KG1 (cell line): Measurements from ENCODE around the gene SPRN.
"Not testable (repeated sequence)": the region's sequence is repeated elsewhere in the genome, so short reads cannot be mapped to it uniquely, and the experiment has no call there.

Source experiments
- DNase-seq: peaks from one replicate; lab custom pipeline; 2025; lab: John Stamatoyannopoulos, UW

Gene SPRN

DNA sequence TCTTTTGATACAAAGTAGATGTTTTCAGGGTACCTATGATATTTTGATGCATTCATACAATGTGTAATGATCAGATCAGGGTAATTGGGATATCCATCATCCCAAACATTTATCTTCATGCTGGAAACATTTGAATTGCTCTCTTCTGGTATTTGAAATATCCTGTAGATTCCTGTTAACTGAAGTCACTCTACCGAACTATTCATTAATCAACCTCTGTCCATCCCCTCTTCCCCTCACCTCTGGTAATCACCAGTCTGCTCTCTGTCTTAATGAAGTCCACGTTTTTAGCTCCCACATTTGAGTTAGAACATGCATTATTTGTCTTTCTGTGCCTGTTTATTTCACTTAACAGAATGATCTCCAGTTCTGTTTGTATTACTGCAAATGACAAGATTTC lies 19.2 kb downstream of the SPRN start:
- DNase-seq, result no peak

DNA sequence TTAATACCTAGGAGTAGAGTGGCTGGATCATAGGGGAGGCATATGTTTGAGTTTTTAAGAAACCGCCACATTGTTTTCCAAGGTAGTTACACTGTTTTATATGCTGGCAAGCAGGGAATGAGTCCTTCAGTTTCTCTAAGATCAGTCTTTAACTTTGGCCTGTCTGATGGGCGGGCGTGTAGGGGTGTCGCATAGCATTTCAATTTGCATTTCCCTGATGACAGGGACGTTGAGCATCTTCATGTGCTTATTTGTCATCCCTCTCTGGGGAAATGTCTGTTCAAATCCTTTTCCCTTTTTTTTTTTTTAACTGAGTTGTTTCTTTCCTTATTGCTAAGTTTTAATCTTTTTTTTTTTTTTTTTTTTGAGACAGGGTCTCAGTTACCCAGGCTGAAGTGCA lies 20.6 kb downstream of the SPRN start:
- no peak for DNase-seq

DNA sequence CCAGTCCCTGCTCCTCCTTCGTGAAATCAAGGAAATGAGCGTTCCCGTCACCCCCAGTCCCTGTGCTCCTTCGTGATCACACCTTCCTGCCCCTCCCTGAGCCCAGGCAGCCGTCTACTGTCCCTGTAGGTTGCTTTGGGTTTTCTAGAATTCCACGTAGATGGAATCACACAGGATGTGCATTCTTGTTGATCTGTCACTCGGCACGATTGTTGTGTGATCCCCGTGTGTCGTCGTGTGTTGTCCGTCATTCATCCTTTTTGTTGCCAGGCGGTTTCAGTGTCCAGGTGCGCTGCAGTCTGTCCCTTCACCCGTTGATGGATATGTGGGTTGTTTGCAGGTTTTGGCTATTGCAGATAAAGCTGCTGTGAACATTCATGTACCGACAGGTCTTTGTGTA lies 21.1 kb downstream of the SPRN start:
- no peak for DNase-seq

DNA sequence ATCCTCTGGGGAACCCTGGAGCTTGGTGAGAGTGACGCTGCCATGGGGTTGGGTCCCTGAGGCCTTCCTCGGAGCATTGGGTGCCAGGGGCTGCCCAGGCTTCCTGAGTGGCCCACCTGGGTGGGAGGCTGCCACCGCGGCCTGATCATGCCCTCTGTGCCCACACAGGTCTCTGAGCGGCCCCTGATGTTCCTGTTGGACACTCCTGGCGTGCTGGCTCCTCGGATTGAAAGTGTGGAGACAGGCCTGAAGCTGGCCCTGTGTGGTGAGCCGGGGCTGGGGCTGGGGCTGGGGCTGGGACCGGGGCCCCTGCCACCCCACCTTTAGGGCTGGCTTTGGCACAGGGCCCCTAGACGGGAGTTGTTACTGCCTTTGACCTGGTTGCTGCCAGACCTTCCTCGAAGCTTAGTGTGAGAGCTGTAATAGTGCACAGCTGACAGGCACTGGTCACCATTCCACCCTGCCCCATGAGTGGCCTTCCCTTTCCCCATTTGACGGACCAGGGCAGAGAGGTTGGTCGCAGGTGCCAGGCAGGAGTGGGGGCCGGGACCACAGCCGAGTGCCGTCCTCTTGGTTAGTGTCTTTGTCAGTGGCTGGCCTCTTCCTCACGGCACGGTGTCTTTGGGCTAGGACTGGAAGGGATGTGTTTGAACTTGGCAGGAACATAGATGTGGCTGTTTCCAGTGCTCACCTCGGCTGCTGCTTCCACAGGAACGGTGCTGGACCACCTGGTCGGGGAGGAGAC lies 22.3 kb downstream of the SPRN start:
- DNase-seq, result no peak

DNA sequence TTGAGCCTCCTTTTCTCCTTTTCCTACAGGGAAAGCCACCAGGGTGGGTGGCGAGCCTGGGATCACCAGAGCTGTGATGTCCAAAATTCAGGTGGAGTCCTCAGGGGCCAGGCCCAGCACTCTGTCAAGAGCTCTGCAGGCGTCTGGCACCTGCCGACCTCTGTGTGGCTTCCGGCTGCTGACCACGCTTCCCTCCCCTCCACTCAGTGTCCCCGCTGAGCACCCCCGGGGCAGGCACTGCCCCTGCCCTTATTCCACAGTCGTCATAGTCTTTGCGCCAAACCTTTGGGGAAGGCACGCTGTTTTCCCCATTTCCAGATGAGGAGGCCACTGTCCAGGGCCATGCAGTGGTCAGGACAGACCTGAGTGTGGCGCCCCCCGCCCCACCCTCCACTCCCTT lies 22.9 kb downstream of the SPRN start:
- DNase-seq, result no peak

DNA sequence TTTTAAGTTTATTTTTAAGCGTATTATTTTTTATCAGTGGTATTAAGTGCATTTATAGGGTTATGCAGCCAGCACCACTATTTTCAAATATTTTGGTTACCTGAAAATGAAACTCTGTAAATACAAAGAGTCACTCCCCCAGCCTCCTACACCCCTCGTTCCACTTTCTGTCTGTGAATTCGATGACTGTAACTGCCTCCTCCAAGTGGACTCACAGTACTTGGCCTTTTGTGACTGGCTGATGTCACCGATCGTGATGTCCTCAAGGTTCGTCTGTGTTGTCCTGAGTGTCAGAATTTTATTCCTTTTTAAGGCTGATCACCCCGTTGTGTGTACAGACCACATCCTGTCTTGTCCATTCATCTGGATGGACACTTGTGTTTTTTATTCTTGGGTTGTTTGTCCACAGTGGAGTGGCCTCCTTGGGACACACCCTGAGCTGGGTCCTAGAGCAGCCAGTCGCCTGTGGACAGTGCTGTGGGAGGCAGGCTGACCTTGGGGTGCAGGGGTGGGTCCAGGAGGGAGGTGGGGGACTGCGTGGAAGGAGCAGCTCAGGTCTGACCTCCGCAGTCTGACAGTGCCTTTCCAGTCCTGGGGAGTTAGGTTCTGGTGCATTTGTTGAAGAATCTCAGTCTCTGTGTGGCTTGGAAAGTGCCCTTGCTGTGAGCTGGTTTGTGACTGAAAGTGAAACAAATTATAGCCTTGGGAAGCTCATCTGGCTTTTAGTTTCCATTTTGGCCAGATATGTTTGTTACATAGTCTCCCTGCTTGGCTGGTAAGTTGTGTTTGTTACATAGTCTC lies 23.6 kb downstream of the SPRN start:
- DNase-seq, result no peak

DNA sequence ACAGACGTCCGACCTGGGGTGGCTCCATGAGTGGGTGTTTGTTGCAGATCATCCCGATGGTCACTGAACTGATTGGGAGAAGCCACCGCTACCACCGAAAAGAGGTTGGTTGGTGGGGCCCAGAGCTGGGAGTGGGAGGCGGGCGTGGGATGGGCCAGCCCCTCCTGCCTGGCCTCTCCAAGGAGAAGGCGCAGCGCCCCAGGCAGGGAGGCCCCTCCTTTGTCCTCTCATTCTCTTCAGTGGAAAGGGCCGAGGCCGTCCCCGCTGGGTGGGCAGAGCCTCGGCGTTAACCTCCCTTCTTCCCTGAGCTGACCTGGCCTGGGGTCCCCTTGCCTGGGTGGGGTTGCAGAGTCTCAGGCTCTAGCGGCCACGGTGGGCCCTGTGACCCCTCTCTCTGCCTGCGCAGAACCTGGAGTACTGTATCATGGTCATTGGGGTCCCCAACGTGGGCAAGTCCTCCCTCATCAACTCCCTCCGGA lies 25.3 kb downstream of the SPRN start:
- no peak for DNase-seq

DNA sequence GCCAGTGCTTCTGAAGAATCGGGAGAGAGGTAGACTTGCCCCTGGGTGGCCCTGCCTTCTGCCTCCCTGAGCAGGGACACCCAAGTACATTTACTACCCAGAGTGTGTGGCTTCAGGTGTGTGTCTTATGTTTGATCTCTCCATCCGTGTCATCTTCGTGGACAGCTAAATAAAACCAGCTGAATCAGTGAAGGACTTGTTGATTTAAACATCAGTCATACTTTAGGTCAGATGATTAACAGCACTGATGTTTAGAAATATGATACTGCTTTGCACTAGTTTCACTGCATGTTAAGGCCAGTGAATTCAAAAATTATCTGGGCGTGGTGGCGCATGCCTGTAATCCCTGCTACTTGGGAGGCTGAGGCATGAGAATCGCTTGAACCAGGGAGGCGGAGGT lies 26.5 kb downstream of the SPRN start:
- no peak for DNase-seq

DNA sequence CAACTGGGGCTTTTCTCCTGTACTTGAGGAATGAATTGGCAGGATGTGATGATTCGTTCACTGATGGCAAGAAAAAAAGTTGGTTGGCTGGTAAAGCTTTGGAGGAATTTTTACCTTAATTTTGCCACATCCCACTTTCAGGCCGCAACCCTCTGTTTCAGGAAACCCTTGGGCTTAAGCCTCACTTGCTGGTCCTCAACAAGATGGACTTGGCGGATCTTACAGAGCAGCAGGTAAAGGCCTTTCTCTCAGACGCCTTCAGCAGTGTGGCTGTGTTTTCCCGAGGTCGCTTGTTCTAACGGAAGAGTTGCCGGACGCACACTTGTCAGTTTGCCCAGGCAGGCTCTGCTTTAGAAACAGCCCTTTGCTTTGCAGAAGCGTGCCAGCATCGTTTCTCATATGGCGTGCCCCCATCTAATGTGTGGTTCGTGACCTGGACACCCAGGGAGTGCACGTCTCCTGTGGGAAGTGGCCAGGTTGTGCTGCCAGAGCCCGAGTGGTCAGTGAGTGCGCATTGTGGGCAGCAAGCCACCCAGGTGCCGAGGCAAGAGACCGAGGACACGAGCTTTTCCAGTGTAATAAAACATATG lies 28.3 kb downstream of the SPRN start:
- no peak for DNase-seq

DNA sequence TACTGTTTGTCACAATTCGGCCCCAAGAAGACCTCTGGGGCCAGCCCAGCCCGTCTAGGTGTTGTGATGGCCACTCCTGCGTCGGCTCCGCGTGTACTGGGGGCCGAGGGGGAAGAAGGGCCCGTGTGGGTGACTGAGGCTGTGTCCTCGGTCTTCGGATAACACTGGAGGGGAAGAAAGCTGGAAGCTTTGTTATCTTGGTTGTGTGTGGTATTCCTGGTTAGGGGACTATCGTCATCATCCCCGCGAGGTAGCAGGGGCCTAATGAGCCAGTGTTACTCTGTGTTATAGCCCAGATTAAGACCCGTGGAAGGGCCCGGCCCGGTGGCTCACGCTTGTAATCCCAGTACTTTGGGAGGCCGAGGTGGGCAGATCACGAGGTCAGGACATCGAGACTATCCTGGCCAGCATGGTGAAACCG lies 29.6 kb downstream of the SPRN start:
- no peak for DNase-seq

DNA sequence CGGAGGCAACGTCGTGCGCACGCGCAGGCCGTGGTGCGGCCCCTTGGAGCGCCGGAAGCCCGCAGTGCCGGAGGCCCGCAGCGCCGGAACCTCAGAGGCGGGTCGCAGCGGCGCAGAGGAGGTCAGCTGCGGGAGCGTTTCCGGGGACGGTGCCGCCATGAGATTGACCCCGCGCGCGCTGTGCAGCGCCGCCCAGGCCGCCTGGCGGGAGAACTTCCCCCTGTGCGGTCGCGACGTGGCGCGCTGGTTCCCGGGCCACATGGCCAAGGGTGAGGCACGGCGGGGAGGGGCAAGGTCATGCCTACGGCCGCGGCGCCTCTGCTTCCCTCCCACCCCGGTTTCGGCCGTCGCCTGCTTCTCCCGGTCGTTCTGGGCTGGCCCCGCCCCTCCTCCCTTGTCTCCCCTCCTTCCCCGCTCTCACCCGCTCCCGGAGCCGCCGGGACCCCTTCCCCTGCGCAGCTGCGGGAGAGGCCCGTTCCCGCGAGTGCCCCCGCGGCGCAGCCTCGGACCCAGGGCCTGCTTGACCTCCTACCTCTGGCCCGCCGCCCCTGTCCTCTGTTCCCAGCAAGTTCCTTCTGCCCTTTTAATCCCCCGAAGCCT lies 30.3 kb downstream of the SPRN start, which contains the start of gene MTG1:
TSS of gene MTG1 (plus strand) at position 94 of the 600 bp plus-strand sequence. CDS start at position 158, 64 bp downstream.
- peak; percentile 84 for DNase-seq

DNA sequence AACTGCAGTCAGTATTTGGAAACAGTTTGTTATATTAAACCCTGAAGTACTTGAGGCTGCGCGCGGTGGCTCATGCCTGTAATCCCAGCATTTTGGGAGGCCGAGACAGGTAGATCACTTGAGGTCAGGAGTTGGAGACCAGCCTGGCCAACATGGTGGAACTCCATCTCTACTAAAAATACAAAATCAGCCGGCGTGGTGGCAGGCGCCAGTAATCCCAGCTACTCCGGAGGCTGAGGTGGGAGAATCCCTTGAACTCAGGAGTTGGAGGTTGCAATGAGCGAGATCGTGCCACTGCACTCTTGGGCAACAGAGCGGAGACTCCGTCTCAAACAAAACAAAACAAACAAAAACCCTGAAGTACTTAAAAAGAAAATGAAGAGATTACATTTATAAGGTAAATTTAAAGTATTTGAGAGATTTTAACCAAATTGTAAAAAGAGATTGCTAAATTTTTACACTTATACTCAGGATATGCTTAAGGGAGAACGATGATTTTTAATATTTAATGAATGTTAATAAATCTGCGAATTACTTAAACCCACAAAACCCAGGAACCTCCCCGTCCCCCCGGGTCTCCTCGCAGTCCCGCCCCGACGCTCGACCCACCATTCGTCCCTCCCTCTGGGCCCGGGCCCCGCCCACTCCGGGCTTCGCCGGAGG lies 30.9 kb downstream of the SPRN start:
- no peak for DNase-seq

DNA sequence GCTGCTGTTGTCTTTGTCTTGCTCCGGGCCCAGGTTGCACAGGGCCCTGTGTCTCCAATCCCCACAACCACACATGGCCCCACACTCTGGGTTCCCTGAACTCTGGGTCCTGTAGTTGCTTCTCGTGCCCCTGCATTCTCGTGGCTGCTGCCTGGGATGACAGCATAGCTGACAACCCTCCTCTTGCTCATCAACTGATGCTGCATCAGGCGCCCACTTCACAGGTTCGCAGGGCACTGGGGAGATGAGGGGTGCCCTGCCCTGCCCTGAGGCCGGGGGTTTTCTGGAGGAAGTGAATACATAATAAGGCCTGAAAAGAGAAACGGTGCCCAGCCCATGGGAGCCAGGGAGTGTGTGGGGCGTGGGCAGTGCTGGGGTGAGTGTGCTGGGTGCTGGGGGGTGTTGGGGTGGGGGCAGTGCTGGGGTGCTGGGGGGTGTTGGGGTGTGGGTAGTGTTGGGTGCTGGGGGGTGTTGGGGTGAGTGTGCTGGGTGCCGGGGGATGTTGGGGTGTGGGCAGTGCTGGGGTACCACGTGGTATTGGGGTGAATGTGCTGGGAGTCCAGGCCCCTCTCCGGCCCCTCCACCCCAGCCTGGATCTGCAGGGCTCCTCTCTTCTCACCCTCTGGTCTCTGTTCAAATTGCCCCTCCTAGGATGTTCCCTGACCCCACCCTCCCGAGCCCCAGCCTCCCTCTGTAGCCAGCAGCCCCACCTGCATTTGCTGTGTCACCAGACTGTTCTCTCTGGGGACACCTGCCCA lies 32.5 kb downstream of the SPRN start:
- no peak for DNase-seq

DNA sequence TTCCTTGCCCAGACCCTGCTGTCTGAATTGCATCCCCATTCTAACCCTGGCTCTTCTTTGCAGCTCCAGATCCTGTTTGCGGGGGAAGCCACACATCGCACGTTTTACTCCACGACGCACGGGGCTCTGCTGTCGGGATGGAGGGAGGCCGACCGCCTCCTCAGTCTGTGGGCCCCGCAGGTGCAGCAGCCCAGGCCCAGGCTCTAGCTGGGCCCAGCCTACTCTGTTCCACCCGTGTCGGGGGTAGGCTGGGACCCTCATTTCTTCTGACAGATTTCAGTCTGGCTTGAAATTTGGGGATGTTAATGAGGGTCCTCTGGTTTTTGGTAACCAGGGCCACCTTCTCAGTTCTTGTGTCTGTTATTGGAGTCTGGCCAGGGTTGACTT lies 33.2 kb downstream of the SPRN start:
- no peak for DNase-seq

DNA sequence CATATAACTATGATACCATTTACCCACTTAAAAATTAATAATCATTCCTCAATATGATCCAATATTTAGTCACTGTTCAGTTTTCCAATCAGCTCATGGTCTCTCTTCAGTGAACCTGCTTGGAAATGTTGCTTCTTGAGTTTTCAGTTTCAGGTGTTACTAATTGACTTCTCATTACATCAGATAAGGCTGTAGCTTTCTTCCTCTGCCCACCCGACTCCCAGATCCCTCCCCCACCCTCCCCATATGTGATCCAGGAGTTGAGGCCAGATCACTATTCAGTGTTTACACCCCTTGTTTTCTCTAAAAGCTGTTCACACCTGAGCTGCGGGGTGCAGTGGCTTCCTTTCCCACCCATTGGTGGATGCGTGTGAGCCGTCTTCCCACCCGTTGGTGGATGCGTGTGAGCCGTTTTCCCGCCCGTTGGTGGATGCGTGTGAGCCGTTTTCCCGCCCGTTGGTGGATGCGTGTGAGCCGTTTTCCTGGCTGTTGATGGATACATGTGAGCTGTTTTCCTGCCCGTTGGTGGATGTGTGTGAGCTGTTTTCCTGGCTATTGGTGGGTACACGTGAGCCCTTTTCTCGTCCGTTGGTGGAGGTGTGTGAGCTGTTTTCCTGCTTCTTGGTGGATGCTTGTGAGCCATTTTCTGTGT lies 33.7 kb downstream of the SPRN start:
- DNase-seq, result no peak

DNA sequence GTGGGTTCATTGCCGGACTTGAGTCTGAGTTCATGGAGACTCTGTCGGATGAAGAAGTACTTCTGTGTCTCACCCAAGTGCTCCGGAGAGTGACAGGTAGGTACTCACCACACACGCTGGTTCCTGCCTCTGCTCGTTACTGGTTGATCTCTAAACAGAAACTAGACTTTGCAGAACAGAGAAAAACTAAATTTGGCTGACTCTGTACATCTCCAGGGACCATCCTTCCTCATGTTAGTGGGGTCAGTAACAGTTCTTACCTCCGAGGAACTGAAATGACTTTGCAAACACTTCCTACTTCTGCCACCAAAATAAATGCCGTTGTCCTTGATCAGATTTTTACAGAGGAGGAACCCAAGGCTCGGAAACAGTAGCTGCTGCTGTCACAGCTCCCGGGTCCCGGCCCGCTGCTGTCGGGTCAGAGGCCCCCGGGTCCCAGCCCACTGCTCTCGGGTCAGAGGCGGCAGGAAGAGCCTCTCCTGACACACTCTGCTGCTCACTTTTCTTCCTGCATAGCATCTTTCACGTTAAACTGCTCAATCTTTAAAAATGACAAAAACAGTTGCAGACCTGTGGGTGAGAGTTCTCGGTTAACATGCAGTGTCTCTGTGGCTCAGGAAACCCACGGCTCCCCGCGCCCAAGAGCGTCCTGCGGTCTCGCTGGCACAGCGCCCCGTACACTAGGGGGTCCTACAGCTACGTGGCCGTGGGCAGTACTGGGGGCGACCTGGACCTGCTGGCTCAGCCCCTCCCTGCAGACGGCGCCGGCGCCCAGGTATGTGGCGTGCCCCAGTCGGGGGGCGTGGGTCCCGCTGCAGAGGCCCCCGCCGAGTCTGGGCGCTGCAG lies 35.2 kb downstream of the SPRN start:
- DNase-seq, result peak; percentile 55

DNA sequence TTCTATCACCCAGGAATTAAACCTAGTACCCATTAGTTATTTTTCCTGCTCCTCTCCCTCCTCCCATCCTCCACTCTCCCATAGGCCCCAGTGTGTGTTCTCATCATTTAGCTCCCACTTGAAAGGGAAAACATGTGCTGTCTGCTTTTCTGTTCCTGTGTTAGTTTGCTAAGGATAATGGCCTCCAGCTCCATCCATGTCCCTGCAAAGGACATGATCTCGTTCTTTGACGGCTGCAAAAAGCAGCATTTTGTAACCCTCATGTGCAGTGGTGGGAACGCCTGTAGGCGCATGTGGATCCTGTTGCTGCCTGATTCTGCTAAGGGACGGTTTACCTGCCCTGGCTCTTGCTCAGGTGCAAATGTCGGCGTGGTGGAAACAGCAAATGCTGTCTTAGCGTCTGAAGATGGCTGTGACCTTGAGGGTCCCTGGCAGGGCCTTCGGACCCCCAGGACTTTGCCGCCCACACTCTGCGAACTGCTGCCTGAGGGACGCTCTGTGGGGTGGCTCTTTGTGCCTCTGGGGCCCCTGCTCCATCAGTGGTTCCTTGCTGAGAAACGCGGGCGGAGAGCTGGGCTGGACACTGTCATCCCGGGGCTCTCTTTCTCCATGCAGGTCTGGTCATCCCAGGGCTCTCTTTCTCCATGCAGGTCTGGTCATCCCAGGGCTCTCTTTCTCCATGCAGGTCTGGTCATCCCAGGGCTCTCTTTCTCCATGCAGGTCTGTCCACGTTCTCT lies 36.0 kb downstream of the SPRN start:
- DNase-seq, result no peak

DNA sequence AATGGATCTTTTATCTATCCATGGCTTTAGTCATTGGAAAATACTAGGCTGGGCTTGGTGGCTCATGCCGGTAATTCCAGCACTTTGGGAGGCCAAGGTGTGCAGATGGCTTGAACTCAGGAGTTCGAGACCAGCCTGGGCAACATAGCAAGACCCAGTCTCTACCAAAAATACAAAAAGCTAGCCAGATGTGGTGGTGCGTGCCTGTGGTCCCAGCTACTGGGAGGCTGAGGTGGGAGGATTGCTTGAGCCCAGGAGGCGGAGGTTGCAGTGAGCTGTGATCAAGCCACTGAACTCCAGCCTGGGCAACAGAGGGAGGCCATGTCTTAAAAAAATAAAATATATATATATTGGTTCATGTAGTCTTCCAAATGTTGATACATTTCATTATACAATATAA lies 37.5 kb downstream of the SPRN start:
- DNase-seq, result not testable (repeated sequence)

DNA sequence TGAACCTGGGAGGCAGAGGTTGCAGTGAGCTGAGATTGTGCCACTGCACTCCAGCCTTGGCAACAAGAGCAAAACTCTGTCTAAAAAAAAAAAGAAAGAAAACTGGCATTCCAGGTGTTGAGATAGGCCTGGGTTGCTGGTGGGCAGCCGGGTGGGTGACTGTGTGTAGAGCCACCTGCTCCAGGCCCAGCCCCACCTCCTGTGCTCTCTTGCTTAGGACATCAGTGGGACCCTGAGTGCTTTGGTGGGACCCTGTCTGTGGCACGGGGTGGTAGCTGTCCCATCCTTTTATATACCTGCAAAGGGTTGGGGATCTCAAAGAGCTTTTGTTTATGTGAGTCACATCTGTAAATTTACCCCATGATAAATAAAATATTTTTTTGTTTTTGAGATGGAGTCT lies 39.2 kb downstream of the SPRN start:
- no peak for DNase-seq
